ENCODE data around the gene UNC5C. TPM values are rescaled to one million over a fixed set of nuclear protein-coding genes. Genes with fewer than 3 reads are reported as not detected.

The UNC5C gene
- total RNA-seq, 2 experiments from 2014 or later, result not detected

DNA sequence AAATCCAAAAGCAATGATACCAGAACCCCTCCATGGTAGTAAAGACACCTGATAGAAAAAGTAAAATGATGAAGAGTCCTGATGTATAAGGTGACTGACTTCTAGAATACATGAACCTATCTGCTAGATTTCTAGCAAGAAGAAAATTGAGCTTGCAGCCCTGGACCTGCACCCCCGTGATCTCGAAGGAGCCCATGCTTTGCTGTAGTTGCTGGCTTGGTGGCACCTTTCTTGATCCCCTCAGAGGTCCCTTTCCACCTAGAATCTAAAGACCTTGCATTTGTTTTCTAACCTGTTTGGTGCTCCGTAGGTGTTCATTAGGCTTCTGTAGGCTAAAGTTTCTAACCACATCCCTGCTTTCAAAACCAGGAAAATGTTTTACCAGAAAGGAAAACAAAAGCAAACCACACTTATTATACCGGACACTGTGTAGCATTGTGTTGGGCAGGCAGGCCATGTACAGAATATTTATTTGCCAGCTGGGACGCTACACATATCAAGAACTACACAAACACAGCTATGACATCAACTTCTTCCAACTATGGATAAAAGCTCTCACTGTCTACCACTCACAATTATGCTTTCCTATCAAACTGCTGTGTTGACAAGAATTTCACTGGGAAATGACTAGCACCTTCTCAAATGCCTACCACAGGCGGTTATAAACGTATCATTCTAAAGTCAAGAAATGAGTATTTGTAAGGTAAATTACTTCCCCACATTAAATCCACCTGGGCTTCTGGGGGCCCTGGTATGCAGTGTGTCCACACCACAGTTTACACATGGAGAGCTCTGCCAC lies 316.2 kb downstream of the UNC5C start:
- peaks cover 1% of the 10 kb centered on the region for H3K27me3 Mint-ChIP-seq
- no peak overlapping the region for H3K27ac Mint-ChIP-seq
- no peaks in the 10 kb centered on the region for H3K9me3 Mint-ChIP-seq
- H3K4me3 Mint-ChIP-seq, result no peak overlapping the region
- H3K36me3 Mint-ChIP-seq (ENCODE audit: low read depth), result no peaks in the 10 kb centered on the region
- H3K4me1 Mint-ChIP-seq (ENCODE audit: low read depth), result no peaks in the 10 kb centered on the region
- POLR2A ChIA-PET, result no interaction called here
- TF ChIP-seq, protein P1, sequence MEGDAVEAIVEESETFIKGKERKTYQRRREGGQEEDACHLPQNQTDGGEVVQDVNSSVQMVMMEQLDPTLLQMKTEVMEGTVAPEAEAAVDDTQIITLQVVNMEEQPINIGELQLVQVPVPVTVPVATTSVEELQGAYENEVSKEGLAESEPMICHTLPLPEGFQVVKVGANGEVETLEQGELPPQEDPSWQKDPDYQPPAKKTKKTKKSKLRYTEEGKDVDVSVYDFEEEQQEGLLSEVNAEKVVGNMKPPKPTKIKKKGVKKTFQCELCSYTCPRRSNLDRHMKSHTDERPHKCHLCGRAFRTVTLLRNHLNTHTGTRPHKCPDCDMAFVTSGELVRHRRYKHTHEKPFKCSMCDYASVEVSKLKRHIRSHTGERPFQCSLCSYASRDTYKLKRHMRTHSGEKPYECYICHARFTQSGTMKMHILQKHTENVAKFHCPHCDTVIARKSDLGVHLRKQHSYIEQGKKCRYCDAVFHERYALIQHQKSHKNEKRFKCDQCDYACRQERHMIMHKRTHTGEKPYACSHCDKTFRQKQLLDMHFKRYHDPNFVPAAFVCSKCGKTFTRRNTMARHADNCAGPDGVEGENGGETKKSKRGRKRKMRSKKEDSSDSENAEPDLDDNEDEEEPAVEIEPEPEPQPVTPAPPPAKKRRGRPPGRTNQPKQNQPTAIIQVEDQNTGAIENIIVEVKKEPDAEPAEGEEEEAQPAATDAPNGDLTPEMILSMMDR (IDR thresholded peaks at IDR 0.05), result no peak
- no peak for ATAC-seq
- DNase-seq, result no peak
- CTCF ChIA-PET, result no interaction called here
- intact Hi-C loops (cut with micrococcal nuclease), result no loop called here

DNA sequence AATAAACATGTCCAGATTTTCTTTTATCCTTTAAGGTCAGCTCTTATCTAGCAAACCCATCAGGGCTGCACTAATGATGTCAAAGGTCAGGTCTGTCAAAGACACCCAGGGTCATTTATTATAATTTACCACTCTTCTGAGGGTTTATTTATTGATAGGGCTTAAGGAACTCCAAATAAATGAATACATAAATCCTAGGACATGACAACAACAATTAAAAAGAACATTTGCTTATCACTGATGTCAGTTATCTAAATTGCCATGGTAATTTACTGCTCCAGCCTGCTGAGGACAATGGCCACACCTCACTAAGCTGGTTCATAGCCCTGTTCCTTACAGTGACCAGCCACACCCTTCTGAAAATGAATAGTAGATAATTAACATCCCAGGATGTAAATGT lies 317.1 kb downstream of the UNC5C start:
- Mint-ChIP-seq H3K9me3 (no peaks in the 10 kb centered on the region), H3K4me3 (no peak overlapping the region), H3K4me1 (ENCODE audit: low read depth) (no peaks in the 10 kb centered on the region), H3K36me3 (ENCODE audit: low read depth) (no peaks in the 10 kb centered on the region), H3K27ac (no peak overlapping the region), H3K27me3 (peaks cover 1% of the 10 kb centered on the region)
- intact Hi-C loops (cut with micrococcal nuclease), result no loop called here
- ChIA-PET CTCF (interaction anchor here (1.2 kb wide), 1 partner anchor 8 kb away, joined by 3 read pairs; no protein-coding TSS in a partner anchor), POLR2A (no interaction called here)
- TF ChIP-seq, protein P1 (IDR thresholded peaks at IDR 0.05), result no peak
- ATAC-seq, result no peak
- DNase-seq, result no peak

DNA sequence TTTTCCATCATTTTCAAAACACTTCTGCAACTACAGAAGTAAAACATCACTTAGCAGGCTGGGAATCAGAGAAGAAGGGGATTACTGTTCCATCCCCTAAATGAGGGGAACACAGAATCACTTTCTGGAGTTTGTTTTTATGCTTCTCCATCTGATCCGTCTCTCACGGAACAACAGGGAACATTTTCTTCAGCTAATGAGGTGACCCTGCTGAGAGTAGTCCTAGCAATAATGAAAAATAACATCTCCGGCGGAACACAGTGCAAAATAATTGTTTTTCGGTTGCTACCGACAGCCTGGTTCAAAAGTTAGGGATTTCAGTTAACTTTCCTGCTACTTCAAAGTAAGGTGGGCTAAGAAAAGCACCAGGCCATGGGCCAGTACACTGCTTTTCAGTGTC lies 322.9 kb downstream of the UNC5C start:
- DNase-seq (no peak), ATAC-seq (no peak)
- POLR2A ChIA-PET, result no interaction called here
- no peaks in the 10 kb centered on the region for H3K36me3 Mint-ChIP-seq (ENCODE audit: low read depth)
- intact Hi-C loops (cut with micrococcal nuclease), result no loop called here
- H3K27ac Mint-ChIP-seq, result no peak overlapping the region
- no peak overlapping the region for H3K4me3 Mint-ChIP-seq
- TF ChIP-seq, protein P1 (IDR thresholded peaks at IDR 0.05), result no peak
- CTCF ChIA-PET, result no interaction called here
- H3K27me3 Mint-ChIP-seq, result peaks cover 1% of the 10 kb centered on the region
- no peaks in the 10 kb centered on the region for H3K4me1 Mint-ChIP-seq (ENCODE audit: low read depth)
- no peaks in the 10 kb centered on the region for H3K9me3 Mint-ChIP-seq

DNA sequence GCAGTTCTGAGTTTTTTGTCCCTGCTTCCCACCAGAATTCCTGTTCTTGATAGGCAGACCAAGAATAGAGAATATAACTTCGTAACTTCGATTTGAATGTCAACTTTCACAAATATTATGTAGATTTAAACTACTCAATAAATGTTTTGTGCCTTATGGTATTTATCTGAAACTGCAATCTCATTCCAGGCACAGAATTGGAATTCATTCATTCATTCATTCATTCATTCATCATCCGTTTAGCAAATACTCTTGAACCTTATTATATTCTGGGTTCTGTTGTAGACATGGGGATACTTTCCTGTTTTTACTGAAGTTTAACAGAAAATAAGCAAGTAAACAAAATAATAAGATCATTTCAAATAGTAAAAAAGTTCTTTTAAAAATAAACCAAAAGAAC lies 324.4 kb downstream of the UNC5C start:
- POLR2A ChIA-PET, result no interaction called here
- H3K9me3 Mint-ChIP-seq, result no peaks in the 10 kb centered on the region
- H3K4me1 Mint-ChIP-seq (ENCODE audit: low read depth), result no peaks in the 10 kb centered on the region
- intact Hi-C loops (cut with micrococcal nuclease), result no loop called here
- CTCF ChIA-PET, result interaction anchor here (0.9 kb wide), 1 partner anchor 9 kb away, joined by 3 read pairs; no protein-coding TSS in a partner anchor
- DNase-seq, result no peak
- H3K27me3 Mint-ChIP-seq, result no peaks in the 10 kb centered on the region
- no peak overlapping the region for H3K27ac Mint-ChIP-seq
- no peak overlapping the region for H3K4me3 Mint-ChIP-seq
- no peaks in the 10 kb centered on the region for H3K36me3 Mint-ChIP-seq (ENCODE audit: low read depth)
- TF ChIP-seq, protein P1 (IDR thresholded peaks at IDR 0.05), result no peak
- no peak for ATAC-seq

Measured in activated CD8-positive, alpha-beta T cell treated with anti-CD3 and anti-CD28 coated beads for 36 hours (primary cell).